CD4-positive, alpha-beta T cell (primary cell): Measurements from ENCODE around the gene ARHGEF5. TPM values are rescaled to one million over a fixed set of nuclear protein-coding genes. Genes with fewer than 3 reads are reported as not detected.

ENCODE experiments used
- ATAC-seq: fragments of 200-7000 bp; cut with Tn5 transposase; one replicate; pipeline ENCODE4 v1.10.0; 2022; ENCODE audit warnings: mild to moderate bottlenecking; ENCODE audit not compliant: poor library complexity
- CTCF ChIA-PET: fragments of 350-600 bp; sonication (Branson Sonifier 250); formaldehyde crosslinking; loops from one replicate; lab custom pipeline; 2021; ENCODE audit warnings: antibody characterized with exemption, inconsistent platforms; lab: Charles Lee
- POLR2A ChIA-PET: fragments of 350-600 bp; sonication (Branson Sonifier 250); formaldehyde crosslinking; loops from one replicate; lab custom pipeline; 2021; ENCODE audit warnings: antibody characterized with exemption, inconsistent platforms; lab: Charles Lee
- DNase-seq, 14 experiments: peaks; one replicate each; pipeline ENCODE4 v3.0.0-alpha.2; 2013 to 2020; ENCODE audit warnings: mixed read lengths in 2 of 14
- H3K27ac ChIP-seq, 2 donors: one replicate each; pipeline versions ENCODE4 v1.5.1 to v1.7.0; 2013; ENCODE audit warnings: low read length in 2 of 2, low read depth in 1 of 2, mild to moderate bottlenecking in 1 of 2
- H3K27me3 ChIP-seq, 2 experiments: 1 replicate in 1 of 2; 2 replicates in 1 of 2; pipeline versions ENCODE4 v1.6.1 to v1.7.0; 2013; ENCODE audit warnings: low read length in 2 of 2, control low read depth in 1 of 2, mild to moderate bottlenecking in 1 of 2, moderate library complexity in 1 of 2; ENCODE audit not compliant: insufficient read depth in 2 of 2, control insufficient read depth in 1 of 2
- H3K36me3 ChIP-seq: one replicate; pipeline ENCODE4 v1.6.1; 2013; ENCODE audit warnings: low read length, control low read depth; ENCODE audit not compliant: insufficient read depth
- H3K4me1 ChIP-seq: one replicate; pipeline ENCODE4 v1.6.1; 2013; ENCODE audit warnings: low read length, control low read depth; ENCODE audit not compliant: insufficient read depth
- H3K4me3 ChIP-seq: one replicate; pipeline ENCODE4 v1.5.1; 2013; ENCODE audit warnings: mild to moderate bottlenecking, low read length, moderate library complexity
- H3K9me3 ChIP-seq, 2 experiments: 1 replicate in 1 of 2; 2 replicates in 1 of 2; pipeline versions ENCODE4 v1.6.1 to v1.7.0; 2013; ENCODE audit warnings: low read length in 2 of 2, mild to moderate bottlenecking in 2 of 2, control low read depth in 1 of 2, moderate library complexity in 1 of 2; ENCODE audit not compliant: control insufficient read depth in 1 of 2, insufficient read depth in 1 of 2
- H3K27ac Mint-ChIP-seq: one replicate; pipeline ENCODE4 v1.8.0; 2020; ENCODE audit warnings: mixed read lengths
- H3K27me3 Mint-ChIP-seq: one replicate; pipeline ENCODE4 v1.8.0; 2021; ENCODE audit warnings: mixed read lengths
- H3K36me3 Mint-ChIP-seq: one replicate; pipeline ENCODE4 v1.8.0; 2021; ENCODE audit warnings: low read depth, mixed read lengths
- H3K4me1 Mint-ChIP-seq: one replicate; pipeline ENCODE4 v1.8.0; 2021; ENCODE audit warnings: low read depth, mixed read lengths
- H3K4me3 Mint-ChIP-seq: one replicate; pipeline ENCODE4 v1.8.0; 2020; ENCODE audit warnings: mild to moderate bottlenecking, mixed read lengths
- H3K9me3 Mint-ChIP-seq: one replicate; pipeline ENCODE4 v1.8.0; 2020; ENCODE audit warnings: mixed read lengths
- intact Hi-C, 2 experiments: fragments of 100-400 bp; cut with DNase I in 1 of 2; cut with micrococcal nuclease in 1 of 2; formaldehyde crosslinking; loops; one replicate each; pipeline versions ENCODE4 v1.15.1 to v1.9.0; 2023 to 2025; cut with DNase I, micrococcal nuclease
- total RNA-seq, 174 experiments: library from RNA in 2 of 174; stranded (reverse) in 2 of 174; gene quantifications; one replicate each; pipeline ENCODE4 v1.2.3 and lab custom pipeline; 2021 to 2026
- TF ChIP-seq, protein P1 (sequence below): fragments of 200-600 bp; IDR thresholded peaks from one replicate; pipeline ENCODE4 v1.8.0; 2022; ENCODE audit warnings: antibody characterized with exemption, mild to moderate bottlenecking

Gene ARHGEF5
- total RNA-seq, 2 experiments from 2014 or later: 7.9 to 9.0 TPM

DNA sequence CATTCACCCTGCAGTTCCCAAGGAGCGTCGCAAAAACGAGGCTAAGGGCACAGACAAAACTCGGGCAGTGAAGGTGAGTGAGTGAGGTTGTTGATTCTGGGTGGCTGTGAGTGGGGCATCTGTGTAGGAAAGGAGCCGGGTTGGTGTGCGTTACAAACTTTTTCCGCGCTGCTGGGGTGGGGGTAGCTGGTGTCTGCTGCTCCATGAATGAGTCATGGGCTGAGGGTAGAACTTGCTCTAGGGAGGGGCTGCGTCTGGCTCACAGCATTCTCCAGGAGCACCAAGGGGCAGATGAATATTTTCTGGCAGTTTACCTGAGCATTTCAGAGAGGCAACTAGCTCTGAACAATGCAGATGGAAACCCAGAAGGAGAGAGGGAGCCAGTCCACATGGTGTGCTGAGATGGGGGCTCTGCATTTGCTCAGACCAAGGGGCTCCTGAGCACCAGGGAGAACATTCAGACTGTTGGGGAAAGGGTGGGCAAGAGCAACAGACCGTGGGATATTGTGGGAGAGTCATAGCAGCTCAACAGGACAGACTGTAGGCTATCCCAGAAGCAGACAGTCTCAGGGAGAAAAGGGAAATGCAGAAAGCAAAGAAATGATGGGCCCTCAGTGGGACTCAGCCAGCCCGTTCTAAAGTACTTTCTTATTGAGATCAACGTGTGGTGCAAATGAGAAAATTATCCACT lies 29.5 kb downstream of the ARHGEF5 start:
- Histone ChIP-seq H3K9me3 (no peaks in the 10 kb centered on the region), H3K27me3 (no peaks in the 10 kb centered on the region), H3K4me1 (no peaks in the 10 kb centered on the region), H3K27ac (no peak overlapping the region), H3K36me3 (peaks cover 3% of the 10 kb centered on the region), H3K4me3 (no peak overlapping the region)
- ChIA-PET POLR2A (no interaction called here), CTCF (no interaction called here)
- TF ChIP-seq, protein P1, sequence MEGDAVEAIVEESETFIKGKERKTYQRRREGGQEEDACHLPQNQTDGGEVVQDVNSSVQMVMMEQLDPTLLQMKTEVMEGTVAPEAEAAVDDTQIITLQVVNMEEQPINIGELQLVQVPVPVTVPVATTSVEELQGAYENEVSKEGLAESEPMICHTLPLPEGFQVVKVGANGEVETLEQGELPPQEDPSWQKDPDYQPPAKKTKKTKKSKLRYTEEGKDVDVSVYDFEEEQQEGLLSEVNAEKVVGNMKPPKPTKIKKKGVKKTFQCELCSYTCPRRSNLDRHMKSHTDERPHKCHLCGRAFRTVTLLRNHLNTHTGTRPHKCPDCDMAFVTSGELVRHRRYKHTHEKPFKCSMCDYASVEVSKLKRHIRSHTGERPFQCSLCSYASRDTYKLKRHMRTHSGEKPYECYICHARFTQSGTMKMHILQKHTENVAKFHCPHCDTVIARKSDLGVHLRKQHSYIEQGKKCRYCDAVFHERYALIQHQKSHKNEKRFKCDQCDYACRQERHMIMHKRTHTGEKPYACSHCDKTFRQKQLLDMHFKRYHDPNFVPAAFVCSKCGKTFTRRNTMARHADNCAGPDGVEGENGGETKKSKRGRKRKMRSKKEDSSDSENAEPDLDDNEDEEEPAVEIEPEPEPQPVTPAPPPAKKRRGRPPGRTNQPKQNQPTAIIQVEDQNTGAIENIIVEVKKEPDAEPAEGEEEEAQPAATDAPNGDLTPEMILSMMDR: no peak
- peaks cover 6% of the 10 kb centered on the region for H3K36me3 Mint-ChIP-seq
- no peaks in the 10 kb centered on the region for H3K4me1 Mint-ChIP-seq
- intact Hi-C loops: no loop called here
- H3K9me3 Mint-ChIP-seq: no peaks in the 10 kb centered on the region
- no peak for ATAC-seq
- DNase-seq: peak in 1 of 14 experiments; percentile 14
- no peaks in the 10 kb centered on the region for H3K27me3 Mint-ChIP-seq
- no peak overlapping the region for H3K27ac Mint-ChIP-seq
- no peak overlapping the region for H3K4me3 Mint-ChIP-seq

DNA sequence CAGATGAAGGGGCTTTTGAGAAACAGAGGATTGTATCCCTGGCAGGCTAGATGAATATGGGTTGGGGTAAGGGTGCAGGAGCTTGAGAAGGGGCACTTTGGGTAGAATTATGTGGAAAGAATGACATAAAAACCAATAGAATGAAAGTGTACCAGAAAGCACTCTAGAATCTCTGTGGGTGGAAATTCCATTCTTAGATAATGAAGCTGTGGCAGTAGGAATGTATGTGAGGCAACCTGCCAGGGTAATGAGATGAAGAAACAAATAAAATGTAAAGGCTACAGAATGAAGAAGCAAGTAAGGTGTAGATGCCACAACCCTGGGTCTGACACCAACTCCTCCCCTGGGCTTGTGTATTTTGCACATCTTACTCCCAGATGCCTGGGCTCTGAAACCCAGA lies 31.5 kb downstream of the ARHGEF5 start:
- TF ChIP-seq, protein P1: no peak
- Mint-ChIP-seq H3K27ac (no peak overlapping the region), H3K9me3 (no peaks in the 10 kb centered on the region), H3K36me3 (no peaks in the 10 kb centered on the region), H3K4me1 (peaks cover 2% of the 10 kb centered on the region), H3K4me3 (no peak overlapping the region), H3K27me3 (no peaks in the 10 kb centered on the region)
- Histone ChIP-seq H3K36me3 (no peaks in the 10 kb centered on the region), H3K27ac (no peak overlapping the region), H3K4me1 (peaks cover 2% of the 10 kb centered on the region), H3K27me3 (no peaks in the 10 kb centered on the region), H3K9me3 (no peaks in the 10 kb centered on the region), H3K4me3 (no peak overlapping the region)
- DNase-seq (no peak), ATAC-seq (no peak)
- ChIA-PET CTCF (interaction anchor here (0.6 kb wide), 1 partner anchor 16 kb away, joined by 5 read pairs; no protein-coding TSS in a partner anchor), POLR2A (no interaction called here)
- intact Hi-C loops: loop anchor here in 1 of 2 experiments (1.0 kb wide), 1 partner anchor 13 kb away; no protein-coding TSS in a partner anchor

GRCh38 chr7:144388950-144389349 lies 33.7 kb downstream of the ARHGEF5 start:
- H3K4me3 ChIP-seq: no peak overlapping the region
- H3K36me3 ChIP-seq: no peaks in the 10 kb centered on the region
- no peak for ATAC-seq
- peaks cover 7% of the 10 kb centered on the region for H3K4me1 ChIP-seq
- Mint-ChIP-seq H3K27ac (no peak overlapping the region), H3K4me3 (no peak overlapping the region), H3K4me1 (peaks cover 6% of the 10 kb centered on the region), H3K27me3 (no peaks in the 10 kb centered on the region), H3K36me3 (no peaks in the 10 kb centered on the region), H3K9me3 (no peaks in the 10 kb centered on the region)
- intact Hi-C loops: no loop called here
- TF ChIP-seq, protein P1: no peak
- H3K9me3 ChIP-seq: no peaks in the 10 kb centered on the region
- H3K27me3 ChIP-seq: no peaks in the 10 kb centered on the region
- ChIA-PET POLR2A (no interaction called here), CTCF (no interaction called here)
- DNase-seq: no peak
- no peak overlapping the region for H3K27ac ChIP-seq
